Ovary (tissue), 9 donors: ENCODE results near the gene RASGRF2. TPM values are rescaled to one million over a fixed set of nuclear protein-coding genes. Genes with fewer than 3 reads are reported as not detected.

Experiments
- DNase-seq, 5 donors: peaks; one replicate each; pipeline ENCODE4 v3.0.0-alpha.2; 2019 to 2020
- H3K27ac ChIP-seq, 2 donors: fragments of 200-600 bp; one replicate each; pipeline versions ENCODE4 v1.5.1 to v1.8.0; 2019 to 2022
- H3K27me3 ChIP-seq: fragments of 200-600 bp; one replicate; pipeline ENCODE4 v1.8.0; 2022
- H3K36me3 ChIP-seq: fragments of 200-600 bp; sonication (generic); one replicate; pipeline ENCODE4 v1.5.1; 2019
- H3K4me1 ChIP-seq: one replicate; pipeline ENCODE4 v1.8.1; 2013; ENCODE audit warnings: mild to moderate bottlenecking, moderate library complexity; ENCODE audit not compliant: insufficient read depth
- H3K4me3 ChIP-seq: fragments of 200-600 bp; sonication (generic); one replicate; pipeline ENCODE4 v1.5.1; 2017
- H3K9me3 ChIP-seq, 2 donors: fragments of 200-600 bp in 1 of 2; sonication (generic) in 1 of 2; one replicate each; pipeline versions ENCODE4 v1.5.1 to v1.8.1; 2013 to 2019; ENCODE audit warnings: mild to moderate bottlenecking in 1 of 2, moderate library complexity in 1 of 2
- CTCF ChIP-seq, 3 donors: fragments of 450-650 bp in 2 of 3; fragments of 200-600 bp in 1 of 3; IDR thresholded peaks; one replicate each; pipeline versions ENCODE4 v1.5.1 to v1.8.0; 2016 to 2022; ENCODE audit warnings: antibody characterized with exemption in 3 of 3, mild to moderate bottlenecking in 1 of 3
- EP300 ChIP-seq: sonication (generic); formaldehyde crosslinking; IDR thresholded peaks from one replicate; pipeline ENCODE4 v1.6.1; 2017; ENCODE audit warnings: antibody characterized with exemption
- POLR2A ChIP-seq: fragments of 450-650 bp; IDR thresholded peaks from one replicate; pipeline ENCODE4 v1.6.1; 2017; ENCODE audit warnings: antibody characterized with exemption, mild to moderate bottlenecking, moderate library complexity
- WGBS, 3 donors: extraction: QIAGEN DNeasy Blood & Tissue Kit in 1 of 3; methylation state at CpG; one replicate each; pipeline versions ENCODE4 v1.1.5 to v1.1.7; 2013 to 2017; 5-methylcytosine and 5-hydroxymethylcytosine counted together
- intact Hi-C, 4 donors: fragments of 100-400 bp; cut with DNase I; formaldehyde crosslinking; loops; one replicate each; pipeline versions ENCODE4 v1.11.0 to v1.15.1; 2022 to 2023
- polyA plus RNA-seq, 2 donors: library from polyadenylated mRNA; stranded (reverse); fragments of 200-250 nt in 1 of 2; fragments of 350-450 nt in 1 of 2; fragmentation: Illumina TruSeq in 1 of 2; extraction: RNeasy Lipid Tissue Mini Kit (QIAGEN cat#74804) in 1 of 2; gene quantifications; one replicate each; pipeline ENCODE4 v1.2.3, GENCODE V29; 2013 to 2014
- total RNA-seq, 7 donors: library from RNA; depleted of rRNA in 2 of 7; stranded (reverse); fragments of >200 nt in 2 of 7; fragmentation: NEBNext Ultra II Directional in 3 of 7; extraction: Animal tissue kit (Norgen Biotek cat#: 25700) in 3 of 7; gene quantifications; one replicate each; pipeline versions ENCODE4 v1.1.0 to v1.2.4, GENCODE V29; 2016 to 2023
- donor health status: DM: no; HTN: no; CAD: no; lungs with moderate emphysema.
- donor health status: DM: no; HTN: no; CAD: no.
- donor health status: Bipolar disorder and iron deficiency.
- donor health status: DM: yes; HTN: yes; CAD: no.
- donor health status: DM: no; HTN: no; CAD: no.
- donor health status: DM: yes; HTN: yes; CAD: no.

RASGRF2 gene
- total and polyA plus RNA-seq, 9 donors: 8.6 to 55.1 (median 23.0) TPM

GRCh38 chr5:81194633-81195334 lies 234.6 kb downstream of the RASGRF2 start:
- Histone ChIP-seq H3K9me3 (no peaks in the 10 kb centered on the region), H3K36me3 (no peaks in the 10 kb centered on the region), H3K27ac (no peak overlapping the region), H3K4me1 (no peaks in the 10 kb centered on the region), H3K27me3 (no peaks in the 10 kb centered on the region), H3K4me3 (no peak overlapping the region)
- intact Hi-C loops: loop anchor here in 1 of 4 donors (5.0 kb wide), 1 partner anchor 507 kb away; no protein-coding TSS in a partner anchor
- peak; percentile 77 to 90 (median 85) for DNase-seq
- 19 to 22% (median 20%) methylated on average over 31 of the region's 31 CpGs for WGBS, 3 donors
- peak; percentile 65 to 91 (median 70) for TF ChIP-seq CTCF (IDR thresholded peaks at IDR 0.05)
- no peak for TF ChIP-seq EP300

DNA sequence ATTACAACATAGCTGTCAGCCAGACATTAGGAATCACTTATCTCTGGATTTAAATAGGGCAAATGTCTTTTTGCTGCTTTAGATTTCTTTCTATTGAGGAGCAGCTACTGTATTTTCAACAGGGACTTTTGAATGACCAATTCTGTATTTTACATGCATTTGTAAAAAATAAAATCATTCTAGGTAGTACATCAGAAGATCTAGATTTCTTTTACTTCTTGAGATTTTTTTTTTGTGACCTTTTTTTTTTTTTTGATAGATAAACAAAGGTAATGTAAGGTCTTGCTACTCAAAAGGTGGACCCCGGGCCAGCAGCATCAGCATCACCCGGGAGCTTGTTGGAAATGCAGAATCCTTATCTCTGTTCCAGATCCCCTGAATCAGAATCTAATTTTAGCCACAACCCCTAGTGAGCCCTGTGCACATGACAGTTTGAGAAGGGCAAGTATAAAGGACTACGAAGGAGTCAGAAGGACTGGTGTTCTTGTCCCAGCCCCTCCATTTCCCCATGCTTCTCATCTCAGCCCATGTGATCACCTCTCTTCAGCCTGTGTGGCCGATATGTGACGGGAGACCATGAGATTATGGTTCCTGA lies 235.3 kb downstream of the RASGRF2 start:
- intact Hi-C loops: loop anchor here in 1 of 4 donors (5.0 kb wide), 1 partner anchor 508 kb away; no protein-coding TSS in a partner anchor

DNA sequence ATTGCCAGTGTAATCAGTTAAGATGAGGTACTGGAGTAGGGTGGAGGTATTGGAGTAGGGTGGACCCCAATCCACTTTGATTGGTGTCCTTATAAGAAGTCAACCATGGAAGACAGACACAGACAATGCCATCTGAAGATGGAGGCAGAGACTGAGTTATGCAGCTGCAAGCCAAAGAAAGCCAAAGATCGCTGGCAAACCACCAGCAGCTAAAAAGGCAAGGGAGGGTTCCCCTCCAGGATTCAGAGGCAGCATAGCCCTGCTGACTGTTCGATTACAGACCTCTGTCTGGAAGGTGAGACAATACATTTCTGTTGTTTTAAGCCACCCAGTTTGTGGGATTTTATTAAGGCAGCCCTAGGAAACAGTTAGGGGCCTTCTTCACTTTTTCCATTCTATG lies 242.5 kb downstream of the RASGRF2 start:
- WGBS, 3 donors: 18 to 27% (median 20%) methylated on average over 2 of the region's 2 CpGs
- H3K4me1 ChIP-seq: no peaks in the 10 kb centered on the region
- H3K9me3 ChIP-seq: no peaks in the 10 kb centered on the region
- DNase-seq: peak in 3 of 5 donors; percentile 35 to 69 (median 49)
- intact Hi-C loops: no loop called here
- TF ChIP-seq CTCF (IDR thresholded peaks at IDR 0.05) (no peak), POLR2A (no peak), EP300 (no peak)
- no peaks in the 10 kb centered on the region for H3K27me3 ChIP-seq
- H3K36me3 ChIP-seq: no peaks in the 10 kb centered on the region
- H3K27ac ChIP-seq: no peak overlapping the region
- no peak overlapping the region for H3K4me3 ChIP-seq

More for the DNA sequence above, 235.3 kb downstream of the RASGRF2 start:
- WGBS, 3 donors: 71 to 78% (median 76%) methylated on average over 5 of the region's 5 CpGs
- H3K9me3 ChIP-seq: no peaks in the 10 kb centered on the region
- no peak overlapping the region for H3K27ac ChIP-seq
- H3K27me3 ChIP-seq: no peaks in the 10 kb centered on the region
- no peak overlapping the region for H3K4me3 ChIP-seq
- H3K36me3 ChIP-seq: no peaks in the 10 kb centered on the region
- no peaks in the 10 kb centered on the region for H3K4me1 ChIP-seq
- no peak for TF ChIP-seq EP300
- no peak for TF ChIP-seq CTCF (IDR thresholded peaks at IDR 0.05)
- no peak for TF ChIP-seq POLR2A
- no peak for DNase-seq

- WGBS, 3 donors: 93 to 96% (median 93%) methylated on average over 3 of the region's 3 CpGs
- intact Hi-C loops: no loop called here
- Histone ChIP-seq H3K27ac (no peak overlapping the region), H3K4me1 (no peaks in the 10 kb centered on the region), H3K4me3 (no peak overlapping the region), H3K9me3 (no peaks in the 10 kb centered on the region), H3K27me3 (no peaks in the 10 kb centered on the region), H3K36me3 (no peaks in the 10 kb centered on the region)
- TF ChIP-seq CTCF (IDR thresholded peaks at IDR 0.05) (no peak), POLR2A (no peak), EP300 (no peak)
- DNase-seq: no peak
Measured at GRCh38 chr5:81203729-81204128, 243.6 kb downstream of the RASGRF2 start.
